ENCODE data around the gene CT47C1. TPM values are rescaled to one million over a fixed set of nuclear protein-coding genes. Genes with fewer than 3 reads are reported as not detected.

Gene CT47C1
- total RNA-seq, 1 experiment from 2014 or later, result not detected

DNA sequence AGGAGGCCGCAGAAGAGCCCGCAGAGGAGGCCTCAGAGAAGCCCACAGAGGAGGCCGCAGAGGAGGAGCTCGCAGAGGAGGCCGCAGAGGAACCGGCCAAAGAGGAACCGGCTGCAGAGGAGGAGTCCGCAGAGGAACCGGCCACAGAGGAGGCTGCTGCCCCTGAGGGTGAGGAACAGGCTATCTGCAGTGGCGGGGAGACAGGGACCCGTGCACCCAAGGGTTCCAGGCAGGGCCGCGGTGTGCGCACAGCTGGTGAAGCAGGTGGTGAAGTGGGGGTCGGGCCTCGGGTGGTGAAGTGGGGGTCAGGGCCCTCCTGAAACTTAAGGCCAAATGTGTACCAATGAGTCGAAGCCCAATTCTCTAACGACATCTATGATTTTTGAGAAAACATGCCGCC is 1.1 kb downstream of the CT47C1 start:
- no peak for DNase-seq (ENCODE audit: low read depth)

GRCh38 chrX:119075270-119076025 is 2.7 kb downstream of the CT47C1 start:
- no peak for DNase-seq (ENCODE audit: low read depth)

GRCh38 chrX:119082278-119082677 is 9.5 kb downstream of the CT47C1 start:
- DNase-seq (ENCODE audit: low read depth), result no peak

- DNase-seq (ENCODE audit: low read depth), result no peak
Measured at GRCh38 chrX:119084766-119085165, 12.0 kb downstream of the CT47C1 start.

DNA sequence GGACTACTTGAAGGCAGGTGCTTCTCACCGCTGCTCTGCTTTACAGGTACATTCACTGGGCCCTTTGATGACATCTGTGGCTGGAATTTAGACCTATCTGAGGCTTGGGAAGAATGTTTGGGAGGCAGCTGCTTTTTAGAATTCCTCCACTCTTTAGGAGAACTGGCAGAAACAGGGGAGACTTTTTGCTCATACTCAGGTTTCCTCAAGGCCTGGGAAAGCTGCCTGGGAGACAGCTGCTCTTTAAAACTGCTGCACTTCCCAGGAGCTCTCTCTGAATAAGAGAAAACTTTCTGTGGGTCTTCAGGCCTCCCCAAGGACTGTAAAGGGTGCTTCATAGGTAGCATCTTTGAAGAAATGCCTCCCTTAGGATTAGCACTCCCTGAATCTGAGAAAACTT is 14.3 kb downstream of the CT47C1 start:
- DNase-seq (ENCODE audit: low read depth), result no peak

DNA sequence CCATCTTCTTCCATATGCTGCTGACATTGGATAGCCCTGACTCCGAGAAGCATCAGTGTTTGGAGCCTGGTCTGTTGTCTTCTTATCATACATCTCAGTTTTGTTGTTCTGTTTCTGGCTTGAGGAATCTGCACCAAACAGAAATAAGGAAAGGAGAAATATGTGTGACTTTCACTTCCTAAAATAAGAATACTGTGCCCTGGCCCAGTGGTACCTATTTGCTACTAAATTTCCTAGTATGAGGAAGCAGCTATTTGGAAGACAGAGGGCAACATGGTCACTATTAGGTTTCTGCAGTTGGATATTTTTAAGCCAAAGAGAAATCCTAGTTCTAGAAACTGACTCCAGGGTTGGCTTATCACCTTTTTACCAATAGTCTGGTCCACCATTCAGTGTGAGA is 16.8 kb downstream of the CT47C1 start:
- no peak for DNase-seq (ENCODE audit: low read depth)

- DNase-seq (ENCODE audit: low read depth), result no peak
Measured at GRCh38 chrX:119090627-119091026, 17.8 kb downstream of the CT47C1 start.

GRCh38 chrX:119093991-119094735 is 21.4 kb downstream of the CT47C1 start:
- DNase-seq (ENCODE audit: low read depth), result peak; percentile 36

DNA sequence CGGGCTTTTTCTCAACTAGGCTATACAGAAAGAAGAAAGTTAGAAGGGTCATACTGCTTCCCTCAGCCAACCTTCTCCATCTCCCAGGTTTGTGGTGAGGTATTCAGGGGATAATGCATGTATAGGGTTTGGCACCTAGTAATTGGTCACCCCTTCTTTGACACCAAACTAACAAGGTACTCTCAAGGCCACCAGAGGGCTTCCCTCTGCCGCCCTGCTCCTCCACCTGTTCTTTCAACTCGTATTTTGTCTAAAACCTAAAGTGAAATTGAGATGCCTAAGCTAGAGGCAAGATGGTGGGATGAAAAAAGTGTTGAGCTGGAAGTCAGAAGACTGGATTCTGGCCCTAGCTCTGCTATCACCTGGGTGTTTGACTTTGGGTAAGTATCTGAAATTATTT is 22.0 kb downstream of the CT47C1 start:
- no peak for DNase-seq (ENCODE audit: low read depth)

DNA sequence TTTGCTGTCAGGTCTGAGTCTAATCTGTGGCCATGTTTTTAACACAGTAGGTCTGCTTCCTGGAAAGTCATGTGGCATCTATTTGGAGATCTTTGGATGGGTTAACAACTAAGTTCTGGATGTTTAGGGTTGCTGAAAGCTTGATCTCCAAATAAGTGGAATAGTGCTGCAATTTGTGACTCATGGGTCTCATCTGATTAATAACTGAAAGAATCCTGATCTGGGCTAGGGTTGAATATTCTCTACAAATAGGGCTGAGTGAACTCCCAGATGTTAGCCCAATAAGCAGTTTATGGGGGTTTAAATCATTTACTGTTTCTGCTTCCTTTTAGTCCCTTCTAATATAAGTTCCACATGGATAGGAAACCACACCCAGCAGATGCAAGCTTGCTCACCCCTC is 23.1 kb downstream of the CT47C1 start:
- DNase-seq (ENCODE audit: low read depth), result no peak

- DNase-seq (ENCODE audit: low read depth), result no peak
Measured at GRCh38 chrX:119101168-119101567, 28.4 kb downstream of the CT47C1 start.

DNA sequence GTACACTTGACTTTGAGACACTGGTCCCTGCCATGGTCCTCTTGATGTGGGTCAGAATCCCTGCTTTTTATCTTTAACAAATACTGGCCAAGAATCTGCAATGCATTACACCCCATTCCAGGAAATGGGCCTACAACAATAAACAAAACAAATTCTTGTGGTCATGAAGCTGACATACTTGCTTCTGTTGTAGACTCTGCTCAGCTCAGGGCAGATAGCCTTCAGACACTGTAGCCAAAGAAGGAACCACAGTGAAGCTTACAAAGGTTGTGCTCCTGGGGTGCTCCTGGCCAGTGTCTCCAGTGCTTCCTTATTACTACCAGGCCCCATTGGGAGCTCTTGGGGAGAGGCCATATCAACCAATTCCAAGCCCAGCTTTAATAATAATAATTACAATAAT is 33.0 kb downstream of the CT47C1 start:
- DNase-seq (ENCODE audit: low read depth), result peak; percentile 20

DNA sequence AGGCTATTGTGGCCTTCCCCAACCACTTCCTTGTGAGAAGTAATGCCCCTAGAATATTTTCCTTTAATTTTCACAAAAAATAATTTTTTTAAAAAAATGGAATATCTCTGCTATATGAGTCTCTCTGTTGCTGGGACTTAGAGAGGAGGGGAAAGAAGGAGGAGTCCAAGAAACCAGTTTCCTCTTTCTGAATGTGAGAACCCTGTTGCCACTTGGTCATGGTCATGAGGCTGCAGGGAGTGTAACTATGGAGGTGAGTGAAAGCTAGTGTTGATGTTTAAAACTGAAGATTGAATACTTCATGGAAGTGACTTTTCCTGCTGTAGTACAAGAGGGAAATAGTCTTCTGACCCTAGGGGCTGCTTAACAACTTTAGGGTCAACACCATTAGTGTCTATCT is 34.4 kb downstream of the CT47C1 start:
- DNase-seq (ENCODE audit: low read depth), result no peak

DNA sequence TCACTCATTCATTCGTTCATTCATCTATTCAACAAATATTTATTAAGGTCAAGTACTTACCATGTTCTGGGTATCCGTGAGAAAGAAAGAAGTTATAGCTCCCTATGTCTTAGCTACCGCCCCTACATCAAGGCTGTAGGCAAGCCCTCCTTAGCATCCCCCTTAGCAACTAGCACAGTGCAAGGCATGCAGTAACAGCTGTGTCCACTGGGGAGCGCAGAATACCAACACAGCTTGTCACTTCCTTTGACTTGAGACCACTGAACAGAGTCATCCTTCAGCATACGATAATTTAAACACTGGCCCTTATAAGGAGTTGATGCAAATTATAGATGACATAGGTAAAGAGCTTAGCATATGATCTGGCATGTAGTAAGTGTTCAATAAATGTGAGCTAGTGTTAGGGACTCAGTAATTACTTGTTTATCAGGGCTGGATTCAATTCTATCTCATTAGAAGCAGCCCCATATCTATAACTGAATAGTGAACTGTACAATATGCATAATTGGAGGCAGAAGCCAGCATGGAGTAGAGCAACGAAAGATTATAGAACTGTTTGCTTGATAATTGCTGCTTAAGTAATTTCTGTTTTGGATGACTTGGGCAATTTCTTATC is 46.1 kb downstream of the CT47C1 start:
- peak; percentile 58 for DNase-seq (ENCODE audit: low read depth)

DNA sequence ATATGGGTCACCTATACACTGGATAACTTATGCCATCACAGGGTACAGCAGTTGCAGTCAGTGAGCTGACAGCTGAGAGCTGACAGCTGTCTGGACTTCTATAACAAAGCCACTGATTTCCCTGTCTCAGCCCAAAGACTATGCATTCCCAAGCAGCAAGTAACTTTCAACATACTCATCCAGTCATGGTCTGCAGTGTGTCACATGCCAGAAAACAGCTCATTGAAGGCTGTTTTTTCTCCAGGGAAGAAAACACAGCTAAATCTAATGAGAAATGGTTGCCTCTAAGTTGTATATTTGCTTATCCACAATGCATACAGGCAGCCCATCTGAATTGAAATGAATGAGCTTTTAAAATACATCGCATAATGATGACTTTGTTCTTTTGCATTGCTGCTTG is 48.5 kb downstream of the CT47C1 start:
- no peak for DNase-seq (ENCODE audit: low read depth)

Other genes with a start within 250 kb of the CT47C1 start
- not detected in 2 replicates for gene ZCCHC12, start 249.2 kb upstream of the CT47C1 start, total RNA-seq (2014; rRNA removed; shearing (Covaris generic))
- 2.2 TPM in 2 replicates for gene LONRF3, start 98.4 kb upstream of the CT47C1 start, total RNA-seq (2014; rRNA removed; shearing (Covaris generic))
- not detected in 2 replicates for gene KIAA1210, start 54.8 kb downstream of the CT47C1 start, total RNA-seq (2014; rRNA removed; shearing (Covaris generic))
- gene PGRMC1, start 163.3 kb downstream of the CT47C1 start, total RNA-seq (2014; rRNA removed; shearing (Covaris generic)), result 212 and 216 TPM in 2 replicates

Measured in Daoy (cell line).